GM13977 (cell line): ENCODE results near the gene BIK.

ENCODE experiments used
- DNase-seq: peaks from one replicate; pipeline ENCODE4 v3.0.0; 2012; ENCODE audit warnings: low spot score
- CTCF ChIP-seq: IDR thresholded peaks from 2 replicates; pipeline ENCODE4 v1.5.1; 2012; ENCODE audit warnings: mild to moderate bottlenecking, control low read depth; ENCODE audit not compliant: insufficient read depth; ENCODE audit errors: extremely low read depth, missing control alignments
- in situ Hi-C: fragments of 300-500 bp; cut with MboI; formaldehyde crosslinking; loops from one replicate; pipeline ENCODE4 v1.12.0; 2022; ENCODE audit warnings: low sequenced_read_pairs, low pct_unique_long_range_greater_than_20kb, mixed read lengths, inconsistent platforms; ENCODE audit not compliant: unreplicated experiment

Gene BIK

DNA sequence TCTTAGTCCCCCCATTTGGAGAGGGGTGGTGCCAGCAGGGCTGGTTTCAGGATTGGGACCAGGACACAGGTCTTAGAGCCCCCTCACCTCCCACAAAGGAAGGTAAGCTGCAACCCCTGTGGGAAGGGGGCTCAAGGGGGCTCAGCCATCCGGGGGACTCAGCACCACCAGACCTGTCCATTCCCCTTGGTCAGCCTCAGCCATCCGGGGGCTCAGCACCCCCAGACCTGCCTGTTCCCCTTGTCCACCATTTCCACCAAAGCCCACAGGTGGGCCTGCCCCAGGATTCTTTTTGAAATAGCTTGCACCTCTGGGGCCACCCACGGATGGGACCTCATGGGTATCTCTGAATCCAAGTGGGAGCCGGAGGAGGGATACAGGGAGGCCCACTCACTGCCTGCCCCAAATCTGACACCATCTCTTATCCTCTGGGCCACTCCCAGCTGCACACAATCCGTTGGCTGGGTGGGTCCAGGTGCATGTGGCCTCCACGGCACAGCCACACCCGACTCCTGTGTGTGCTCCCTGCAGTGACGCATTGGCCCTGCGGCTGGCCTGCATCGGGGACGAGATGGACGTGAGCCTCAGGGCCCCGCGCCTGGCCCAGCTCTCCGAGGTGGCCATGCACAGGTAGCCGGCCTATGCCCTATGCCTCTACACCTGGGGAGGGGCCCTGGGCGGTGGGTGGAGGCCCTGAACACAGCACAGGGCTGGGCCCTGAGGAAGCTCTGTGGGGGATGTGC is 16.8 kb downstream of the BIK start:
- no peak for DNase-seq
- in situ Hi-C loops, result no loop called here
- TF ChIP-seq CTCF, result no peak

GRCh38 chr22:43128116-43128515 is 17.6 kb downstream of the BIK start:
- TF ChIP-seq CTCF, result no peak
- DNase-seq, result no peak

GRCh38 chr22:43128928-43129424 is 18.4 kb downstream of the BIK start:
- in situ Hi-C loops, result no loop called here
- DNase-seq, result peak; percentile 53

More at GRCh38 chr22:43128116-43128515, 17.6 kb downstream of the BIK start:
- in situ Hi-C loops, result no loop called here

DNA sequence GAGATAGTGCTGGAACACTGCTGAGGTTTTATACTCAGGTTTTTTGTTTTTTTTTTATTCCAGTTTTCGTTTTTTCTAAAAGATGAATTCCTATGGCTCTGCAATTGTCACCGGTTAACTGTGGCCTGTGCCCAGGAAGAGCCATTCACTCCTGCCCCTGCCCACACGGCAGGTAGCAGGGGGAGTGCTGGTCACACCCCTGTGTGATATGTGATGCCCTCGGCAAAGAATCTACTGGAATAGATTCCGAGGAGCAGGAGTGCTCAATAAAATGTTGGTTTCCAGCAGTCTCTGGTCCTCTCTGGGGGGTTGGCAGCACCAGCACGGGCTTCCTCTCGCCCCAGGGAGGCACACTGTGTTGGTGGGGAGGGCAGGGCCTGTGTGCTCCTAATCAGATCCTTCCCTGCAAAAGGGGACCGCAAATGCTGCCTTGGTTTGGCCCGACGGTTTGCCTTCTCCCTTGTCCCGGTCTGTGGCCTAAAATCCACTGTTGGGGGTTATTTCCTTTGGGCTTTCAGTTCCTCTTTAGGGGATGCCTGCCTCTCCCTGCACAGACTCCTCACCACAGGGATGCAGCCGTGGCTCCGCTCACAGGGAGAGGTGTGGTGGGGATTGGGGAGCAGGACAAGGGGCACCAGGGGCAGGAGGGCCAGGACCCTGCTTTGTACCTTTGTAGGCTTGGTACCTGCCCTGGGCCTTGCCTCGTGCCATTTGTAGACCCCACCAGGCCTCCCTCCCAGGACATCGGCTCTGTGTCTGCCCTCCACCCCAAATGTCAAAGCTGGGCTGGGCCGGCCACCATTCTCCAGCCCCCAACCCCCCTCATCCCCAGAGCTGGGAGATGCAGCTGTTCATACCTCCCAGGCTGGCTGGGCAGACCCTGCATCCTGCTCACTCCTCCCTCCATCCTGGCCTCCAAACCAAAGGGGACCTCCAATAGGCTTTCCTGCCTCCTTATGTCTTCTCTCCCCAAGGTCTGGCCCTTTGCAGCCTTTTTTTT is 19.2 kb downstream of the BIK start:
- in situ Hi-C loops, result no loop called here
- no peak for TF ChIP-seq CTCF
- DNase-seq, result no peak

More at GRCh38 chr22:43128928-43129424, 18.4 kb downstream of the BIK start:
- TF ChIP-seq CTCF, result no peak

DNA sequence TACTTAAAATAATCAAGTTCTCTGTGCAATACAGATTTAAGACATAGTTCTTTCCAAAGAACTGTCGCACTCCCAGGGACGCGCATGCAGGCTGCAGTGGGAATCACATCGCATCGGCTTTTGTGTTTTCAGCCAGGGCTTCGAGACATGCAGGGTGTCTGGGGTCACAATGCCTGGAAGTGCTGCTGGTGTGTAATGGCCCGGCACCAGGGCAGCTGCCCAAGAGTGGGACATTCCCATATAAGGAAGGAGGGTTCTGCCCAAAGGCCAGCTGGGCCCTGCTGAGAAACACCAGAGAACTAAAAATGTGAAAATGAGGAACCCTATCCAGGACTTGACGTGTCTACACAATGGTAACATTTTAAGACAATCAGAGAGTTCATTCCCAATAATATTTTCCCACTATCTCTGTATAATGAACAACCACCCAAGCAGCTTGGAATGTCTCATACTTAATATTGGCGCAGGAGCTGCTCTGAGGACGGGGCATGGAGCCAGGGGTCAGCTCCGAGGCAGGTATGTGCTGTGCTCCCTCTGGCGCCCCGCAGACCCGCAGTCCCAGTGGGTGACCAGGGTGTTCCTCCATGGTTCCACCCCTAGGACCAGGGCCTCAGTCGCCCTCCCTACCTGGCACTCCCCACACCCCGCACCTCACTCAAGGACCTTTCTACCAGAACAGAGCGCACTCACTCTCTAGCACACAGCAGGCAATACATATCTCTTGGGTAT is 21.4 kb downstream of the BIK start:
- DNase-seq, result no peak
- no peak for TF ChIP-seq CTCF
- in situ Hi-C loops, result no loop called here

DNA sequence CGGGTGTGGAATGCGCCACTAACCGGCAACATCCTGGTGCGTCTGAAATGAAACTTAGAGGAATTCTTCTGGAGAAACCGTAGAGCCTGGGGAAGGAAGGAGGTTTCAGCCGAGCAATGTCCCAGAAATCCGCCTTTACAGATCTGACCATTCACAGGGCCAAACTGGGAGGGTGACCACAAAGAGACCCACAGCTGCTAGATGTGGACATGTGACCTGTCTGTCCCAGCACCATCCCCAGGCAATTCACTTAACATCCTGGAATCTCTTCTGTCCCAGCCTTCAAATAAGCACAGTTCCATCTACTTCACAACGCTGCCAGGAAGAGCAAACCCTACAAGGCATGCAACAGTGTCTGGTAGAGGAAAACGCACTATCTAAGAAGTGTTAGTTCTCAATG is 22.9 kb downstream of the BIK start:
- no peak for TF ChIP-seq CTCF
- no peak for DNase-seq
- in situ Hi-C loops, result no loop called here
